OCI-LY7 (cell line): ENCODE measurements around the gene TBX20. TPM values are rescaled to one million over a fixed set of nuclear protein-coding genes. Genes with fewer than 3 reads are reported as not detected.

Source experiments
- BruUV-seq: library from RNA; stranded (reverse); fragments of 400-500 nt; replicated peaks from 2 replicates; lab custom pipeline; 2021; lab: Mats Ljungman, UMichigan
- CTCF ChIA-PET: fragments of 300-600 bp; sonication (Branson Sonifier 250); formaldehyde crosslinking; loops from one replicate; lab custom pipeline; 2022; ENCODE audit warnings: antibody characterized with exemption; ENCODE audit not compliant: unreplicated experiment; lab: Charles Lee
- POLR2A ChIA-PET: fragments of 300-600 bp; sonication (Branson Sonifier 250); formaldehyde crosslinking; loops from one replicate; lab custom pipeline; 2022; ENCODE audit warnings: antibody characterized with exemption; lab: Charles Lee
- DNase-seq: peaks from one replicate; pipeline ENCODE4 v3.0.0-alpha.2; 2015; ENCODE audit warnings: low spot score
- H2AFZ ChIP-seq: fragments of 200-600 bp; sonication (generic), shearing (Covaris generic); 2 replicates; pipeline ENCODE4 v1.6.1; 2014; ENCODE audit warnings: mild to moderate bottlenecking, antibody characterized with exemption, low read length, moderate library complexity
- H3K27ac ChIP-seq: fragments of 200-600 bp; sonication (generic); 2 replicates; pipeline ENCODE4 v1.5.1; 2014; ENCODE audit warnings: mixed run types, low read depth, mild to moderate bottlenecking, moderate library complexity, low read length, inconsistent platforms; ENCODE audit not compliant: poor library complexity, severe bottlenecking
- H3K36me3 ChIP-seq: fragments of 200-600 bp; sonication (generic); 2 replicates; pipeline ENCODE4 v1.6.1; 2014; ENCODE audit warnings: mild to moderate bottlenecking, antibody characterized with exemption, low read length, moderate library complexity, mixed read lengths; ENCODE audit not compliant: insufficient read depth
- H3K4me1 ChIP-seq: fragments of 200-600 bp; sonication (generic); 2 replicates; pipeline ENCODE4 v1.5.1; 2014; ENCODE audit warnings: mild to moderate bottlenecking, low read length; ENCODE audit not compliant: insufficient read depth, poor library complexity, severe bottlenecking
- H3K4me2 ChIP-seq: fragments of 200-600 bp; sonication (generic); 2 replicates; pipeline ENCODE4 v1.6.1; 2014; ENCODE audit warnings: mild to moderate bottlenecking, low read length
- H3K4me3 ChIP-seq: fragments of 200-600 bp; sonication (generic); 2 replicates; pipeline ENCODE4 v1.5.1; 2014; ENCODE audit warnings: mild to moderate bottlenecking, low read depth, low read length; ENCODE audit not compliant: poor library complexity, severe bottlenecking
- H3K79me2 ChIP-seq: fragments of 200-600 bp; sonication (generic); 2 replicates; pipeline ENCODE4 v1.6.1; 2016; ENCODE audit warnings: low read depth, mild to moderate bottlenecking, low read length, moderate library complexity, mixed read lengths; ENCODE audit not compliant: insufficient read depth
- H3K9me2 ChIP-seq: fragments of 200-600 bp; sonication (generic); 2 replicates; pipeline ENCODE4 v1.6.1; 2016; ENCODE audit warnings: mild to moderate bottlenecking, low read length, mixed read lengths; ENCODE audit not compliant: insufficient read depth
- H3K9me3 ChIP-seq: fragments of 200-600 bp; sonication (generic); 2 replicates; pipeline ENCODE4 v1.6.1; 2014; ENCODE audit warnings: mild to moderate bottlenecking, mixed run types, low read length, mixed read lengths
- H4K20me1 ChIP-seq: fragments of 200-600 bp; sonication (generic); 2 replicates; pipeline ENCODE4 v1.6.1; 2014; ENCODE audit warnings: mild to moderate bottlenecking, antibody characterized with exemption, low read length, moderate library complexity, mixed read lengths; ENCODE audit not compliant: insufficient read depth
- CTCF ChIP-seq: fragments of 200-600 bp; sonication (generic); conservative IDR thresholded peaks from 2 replicates; pipeline ENCODE4 v1.5.1; 2014; ENCODE audit warnings: mild to moderate bottlenecking, antibody characterized with exemption, low read length, moderate library complexity, mixed read lengths
- EZH2phosphoT487 ChIP-seq: fragments of 200-600 bp; sonication (generic); IDR thresholded peaks from 2 replicates; pipeline ENCODE4 v1.6.1; 2018; ENCODE audit warnings: low read depth, borderline replicate concordance, mild to moderate bottlenecking, mixed run types, antibody characterized with exemption, low read length, moderate library complexity, mixed read lengths
- intact Hi-C: fragments of 100-400 bp; cut with micrococcal nuclease; formaldehyde crosslinking; loops from one replicate; pipeline ENCODE4 v1.10.0; 2022; ENCODE audit not compliant: unreplicated experiment
- total RNA-seq, 2 experiments: library from RNA; depleted of rRNA in 1 of 2; stranded (reverse); fragments of >200 nt in 1 of 2; shearing (Covaris generic) in 1 of 2; gene quantifications; 2 replicates each; pipeline ENCODE4 v1.2.3, GENCODE V29; 2014 to 2022

The TBX20 gene
- total RNA-seq, 2 experiments from 2014 or later = 2.6 to 6.0 TPM

GRCh38 chr7:35248576-35249536, 5.0 kb downstream of the TBX20 start:
- Histone ChIP-seq H3K4me2 (no peak overlapping the region), H3K9me3 (no peaks in the 10 kb centered on the region), H3K4me1 (peaks cover 3% of the 10 kb centered on the region), H2AFZ (no peak overlapping the region), H3K79me2 (peaks cover 9% of the 10 kb centered on the region; the same call in 1 of the 2 replicates), H4K20me1 (no peaks in the 10 kb centered on the region), H3K27ac (no peak overlapping the region), H3K36me3 (no peaks in the 10 kb centered on the region), H3K4me3 (no peak overlapping the region), H3K9me2 (no peaks in the 10 kb centered on the region)
- TF ChIP-seq EZH2phosphoT487 (no peak), CTCF (no peak)
- CTCF ChIA-PET = interaction anchor here (0.6 to 1.2 kb wide), 2 partner anchors 20 to 25 kb away, joined by 3 read pairs; no protein-coding TSS in a partner anchor
- BruUV-seq = no TSS peak
- POLR2A ChIA-PET = interaction anchor here (1.5 kb wide), 1 partner anchor 50 kb away, joined by 4 read pairs; no protein-coding TSS in a partner anchor
- intact Hi-C loops = no loop called here
- no peak for DNase-seq

- intact Hi-C loops = no loop called here
- TF ChIP-seq EZH2phosphoT487 (no peak), CTCF (no peak)
- Histone ChIP-seq H3K4me2 (no peak overlapping the region), H2AFZ (no peak overlapping the region), H3K27ac (no peak overlapping the region), H3K36me3 (no peaks in the 10 kb centered on the region), H4K20me1 (no peaks in the 10 kb centered on the region), H3K4me1 (peaks cover 3% of the 10 kb centered on the region), H3K79me2 (no peaks in the 10 kb centered on the region), H3K9me2 (no peaks in the 10 kb centered on the region), H3K9me3 (no peaks in the 10 kb centered on the region), H3K4me3 (no peak overlapping the region)
- no peak for DNase-seq
- ChIA-PET CTCF (no interaction called here), POLR2A (interaction anchor here (0.6 kb wide), 1 partner anchor 1331 kb away, joined by 4 read pairs; no protein-coding TSS in a partner anchor)
- BruUV-seq = no TSS peak
Observed at GRCh38 chr7:35246819-35247218, 7.1 kb downstream of the TBX20 start.
